ENCODE measurements around the gene TP53RK.

GRCh38 chr20:46666818-46667515 lies 22.3 kb downstream of the TP53RK start:
- TF ChIP-seq EP300 (IDR thresholded peaks at IDR 0.05) (no peak), POLR2A (IDR thresholded peaks at IDR 0.05) (no peak)
- TF ChIP-seq, protein P1, sequence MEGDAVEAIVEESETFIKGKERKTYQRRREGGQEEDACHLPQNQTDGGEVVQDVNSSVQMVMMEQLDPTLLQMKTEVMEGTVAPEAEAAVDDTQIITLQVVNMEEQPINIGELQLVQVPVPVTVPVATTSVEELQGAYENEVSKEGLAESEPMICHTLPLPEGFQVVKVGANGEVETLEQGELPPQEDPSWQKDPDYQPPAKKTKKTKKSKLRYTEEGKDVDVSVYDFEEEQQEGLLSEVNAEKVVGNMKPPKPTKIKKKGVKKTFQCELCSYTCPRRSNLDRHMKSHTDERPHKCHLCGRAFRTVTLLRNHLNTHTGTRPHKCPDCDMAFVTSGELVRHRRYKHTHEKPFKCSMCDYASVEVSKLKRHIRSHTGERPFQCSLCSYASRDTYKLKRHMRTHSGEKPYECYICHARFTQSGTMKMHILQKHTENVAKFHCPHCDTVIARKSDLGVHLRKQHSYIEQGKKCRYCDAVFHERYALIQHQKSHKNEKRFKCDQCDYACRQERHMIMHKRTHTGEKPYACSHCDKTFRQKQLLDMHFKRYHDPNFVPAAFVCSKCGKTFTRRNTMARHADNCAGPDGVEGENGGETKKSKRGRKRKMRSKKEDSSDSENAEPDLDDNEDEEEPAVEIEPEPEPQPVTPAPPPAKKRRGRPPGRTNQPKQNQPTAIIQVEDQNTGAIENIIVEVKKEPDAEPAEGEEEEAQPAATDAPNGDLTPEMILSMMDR (IDR thresholded peaks at IDR 0.05), result no peak

Measured in upper lobe of left lung (tissue), 4 donors.